DOHH2 (cell line): ENCODE data around the gene CLTCL1.

Experiments
- H3F3A ChIP-seq: fragments of 200-600 bp; sonication (generic), shearing (Covaris generic); 2 replicates; pipeline ENCODE4 v1.6.0; 2016; ENCODE audit warnings: antibody characterized with exemption, mild to moderate bottlenecking; ENCODE audit not compliant: control insufficient read depth, insufficient read depth
- H3K27ac ChIP-seq: fragments of 200-600 bp; sonication (generic); 2 replicates; pipeline ENCODE4 v1.5.1; 2014; ENCODE audit warnings: low read depth, mild to moderate bottlenecking, low read length, moderate library complexity
- H3K27me3 ChIP-seq: fragments of 200-600 bp; sonication (generic); 2 replicates; pipeline ENCODE4 v1.6.1; 2014; ENCODE audit warnings: mild to moderate bottlenecking, low read length, mixed read lengths; ENCODE audit not compliant: control insufficient read depth
- H3K36me3 ChIP-seq: fragments of 200-600 bp; sonication (generic); 2 replicates; pipeline ENCODE4 v1.6.1; 2014; ENCODE audit warnings: mild to moderate bottlenecking, low read length, moderate library complexity, mixed read lengths; ENCODE audit not compliant: control insufficient read depth
- H3K4me1 ChIP-seq: fragments of 200-600 bp; sonication (generic); 2 replicates; pipeline ENCODE4 v1.6.1; 2014; ENCODE audit warnings: mild to moderate bottlenecking, low read length, mixed read lengths; ENCODE audit not compliant: control insufficient read depth
- H3K4me2 ChIP-seq: fragments of 200-600 bp; sonication (generic); 2 replicates; pipeline ENCODE4 v1.6.0; 2014; ENCODE audit warnings: mild to moderate bottlenecking, low read length, moderate library complexity
- H3K4me3 ChIP-seq: fragments of 200-600 bp; sonication (generic); 2 replicates; pipeline ENCODE4 v1.5.1; 2014; ENCODE audit warnings: mild to moderate bottlenecking, low read length, mixed read lengths
- H3K79me2 ChIP-seq: fragments of 200-600 bp; sonication (generic); 2 replicates; pipeline ENCODE4 v1.6.1; 2014; ENCODE audit warnings: mild to moderate bottlenecking, low read length, mixed read lengths; ENCODE audit not compliant: control insufficient read depth
- H3K9me2 ChIP-seq: fragments of 200-600 bp; sonication (generic); replicated peaks from 2 replicates; pipeline ENCODE4 v1.6.1; 2014; ENCODE audit warnings: mild to moderate bottlenecking, low read length, mixed read lengths; ENCODE audit not compliant: control insufficient read depth
- H3K9me3 ChIP-seq: fragments of 200-600 bp; sonication (generic); 2 replicates; pipeline ENCODE4 v1.6.1; 2014; ENCODE audit warnings: antibody characterized with exemption, low read length, mixed read lengths; ENCODE audit not compliant: control insufficient read depth, insufficient read depth
- H4K20me1 ChIP-seq: fragments of 200-600 bp; sonication (generic); 2 replicates; pipeline ENCODE4 v1.6.0; 2014; ENCODE audit warnings: low read depth, mild to moderate bottlenecking, antibody characterized with exemption, low read length, moderate library complexity; ENCODE audit not compliant: control insufficient read depth, insufficient read depth
- CTCF ChIP-seq: fragments of 200-600 bp; sonication (generic); IDR thresholded peaks from one replicate; pipeline ENCODE4 v1.5.1; 2014; ENCODE audit warnings: antibody characterized with exemption, mild to moderate bottlenecking, low read depth, low read length; ENCODE audit not compliant: poor library complexity, severe bottlenecking
- EZH2phosphoT487 ChIP-seq: fragments of 200-600 bp; sonication (generic); IDR thresholded peaks from 2 replicates; pipeline ENCODE4 v1.6.1; 2017; ENCODE audit warnings: borderline replicate concordance, mild to moderate bottlenecking, antibody characterized with exemption, low read length, moderate library complexity, mixed read lengths

CLTCL1 gene

GRCh38 chr22:19216579-19216978 is 74.9 kb downstream of the CLTCL1 start:
- no peaks in the 10 kb centered on the region for H4K20me1 ChIP-seq
- no peak overlapping the region for H3K4me3 ChIP-seq
- H3K27ac ChIP-seq: no peak overlapping the region
- peaks cover 20% of the 10 kb centered on the region for H3K4me1 ChIP-seq
- TF ChIP-seq EZH2phosphoT487 (no peak), CTCF (no peak)
- H3K27me3 ChIP-seq: peaks cover 19% of the 10 kb centered on the region; the same call in 1 of the 2 replicates
- no peaks in the 10 kb centered on the region for H3K9me3 ChIP-seq
- H3K36me3 ChIP-seq: no peaks in the 10 kb centered on the region
- H3K79me2 ChIP-seq: no peaks in the 10 kb centered on the region
- no peaks in the 10 kb centered on the region for H3F3A ChIP-seq
- H3K9me2 ChIP-seq: no peaks in the 10 kb centered on the region
- H3K4me2 ChIP-seq: no peak overlapping the region

- Histone ChIP-seq H3K9me2 (no peaks in the 10 kb centered on the region), H3K79me2 (no peaks in the 10 kb centered on the region), H3K27me3 (peaks cover 15% of the 10 kb centered on the region; the same call in 1 of the 2 replicates), H3K27ac (no peak overlapping the region), H3K36me3 (no peaks in the 10 kb centered on the region), H3K4me2 (no peak overlapping the region), H4K20me1 (no peaks in the 10 kb centered on the region), H3K9me3 (no peaks in the 10 kb centered on the region), H3F3A (no peaks in the 10 kb centered on the region), H3K4me1 (peaks cover 20% of the 10 kb centered on the region), H3K4me3 (no peak overlapping the region)
- TF ChIP-seq EZH2phosphoT487 (no peak), CTCF (no peak)
Observed at GRCh38 chr22:19215360-19215759, 76.2 kb downstream of the CLTCL1 start.

GRCh38 chr22:19214078-19214473 is 77.4 kb downstream of the CLTCL1 start:
- Histone ChIP-seq H3K4me1 (peaks cover 20% of the 10 kb centered on the region), H4K20me1 (no peaks in the 10 kb centered on the region), H3K9me3 (no peaks in the 10 kb centered on the region), H3K27ac (no peak overlapping the region), H3K79me2 (no peaks in the 10 kb centered on the region), H3K36me3 (no peaks in the 10 kb centered on the region), H3K4me3 (no peak overlapping the region), H3F3A (no peaks in the 10 kb centered on the region), H3K27me3 (peaks cover 22% of the 10 kb centered on the region; the same call in 1 of the 2 replicates), H3K4me2 (no peak overlapping the region), H3K9me2 (no peaks in the 10 kb centered on the region)
- no peak for TF ChIP-seq EZH2phosphoT487
- no peak for TF ChIP-seq CTCF
